ENCODE data around the gene LARP4.
A peak's percentile ranks its signal among the peaks of the same experiment; 100 is the strongest.
"Not testable (repeated sequence)": the region's sequence is repeated elsewhere in the genome, so short reads cannot be mapped to it uniquely, and the experiment has no call there.

LARP4 gene

GRCh38 chr12:50400638-50401499 lies at the start of gene LARP4:
TSS of gene LARP4 (plus strand) at chr12:50400885. CDS start at chr12:50401011, 126 bp downstream.
- peak; percentile 76 for DNase-seq (ENCODE audit: low read depth)

DNA sequence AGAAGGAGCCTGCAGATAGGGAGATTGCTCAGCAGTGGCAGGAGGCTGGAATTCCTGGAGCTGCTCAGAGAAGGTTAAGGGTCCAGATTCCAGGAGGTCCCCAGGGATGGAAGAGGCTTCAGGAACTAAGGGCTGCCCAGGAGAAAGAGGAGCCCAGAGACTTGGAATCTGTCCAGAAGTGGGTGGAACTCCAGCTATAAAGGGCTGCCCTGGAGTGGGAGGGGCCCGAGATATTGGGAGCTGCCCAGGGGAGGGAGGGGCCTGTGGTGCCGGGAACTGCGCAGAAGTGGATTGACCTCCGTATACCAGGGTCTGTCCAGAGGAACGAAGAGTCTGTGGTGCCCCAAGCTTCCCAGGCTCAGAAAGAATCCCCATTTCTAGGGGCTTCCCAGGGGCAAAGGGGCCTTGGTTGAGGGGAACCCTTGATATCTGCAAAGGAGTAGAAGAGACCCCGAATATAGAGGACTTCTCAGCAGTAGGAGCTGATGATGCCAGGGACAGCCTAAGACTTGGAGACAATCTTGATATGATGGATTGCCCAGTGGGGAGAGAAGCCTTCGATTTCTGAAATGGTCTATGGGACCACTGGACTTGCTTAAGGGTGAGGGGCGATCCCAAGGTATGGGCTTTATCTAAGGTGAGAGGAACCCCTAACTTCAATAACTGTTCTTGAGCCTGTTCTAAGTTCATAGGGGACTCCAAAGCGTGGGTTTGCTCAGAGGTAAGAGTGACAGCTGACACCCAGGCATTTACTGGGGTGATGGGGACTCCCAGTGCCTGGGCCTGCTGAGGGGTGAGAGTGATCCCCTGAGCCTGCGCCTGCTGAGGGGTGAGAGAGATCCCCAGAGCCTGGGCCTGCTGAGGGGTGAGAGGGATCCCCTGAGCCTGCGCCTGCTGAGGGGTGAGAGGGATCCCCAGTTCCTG lies 49.3 kb upstream of the LARP4 start:
- DNase-seq (ENCODE audit: low read depth): no peak

DNA sequence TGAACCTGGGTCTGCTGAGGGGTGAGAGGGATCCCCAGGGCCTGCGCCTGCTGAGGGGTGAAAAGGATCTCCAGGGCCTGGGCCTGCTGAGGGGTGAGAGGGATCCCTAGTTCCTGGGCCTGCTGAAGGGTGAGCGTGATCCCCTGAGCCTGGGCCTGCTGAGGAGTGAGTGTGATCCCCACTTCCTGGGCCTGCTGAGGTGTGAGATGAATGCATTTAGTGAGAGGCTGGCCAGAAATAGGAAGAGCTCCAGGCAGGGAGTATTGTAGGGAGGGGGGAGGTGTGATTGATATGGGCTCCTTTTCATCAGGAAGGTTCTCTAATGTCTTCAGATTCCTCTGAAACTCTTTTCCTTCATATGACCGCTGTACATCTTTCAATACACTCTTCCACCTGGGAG lies 47.3 kb upstream of the LARP4 start:
- no peak for DNase-seq (ENCODE audit: low read depth)

DNA sequence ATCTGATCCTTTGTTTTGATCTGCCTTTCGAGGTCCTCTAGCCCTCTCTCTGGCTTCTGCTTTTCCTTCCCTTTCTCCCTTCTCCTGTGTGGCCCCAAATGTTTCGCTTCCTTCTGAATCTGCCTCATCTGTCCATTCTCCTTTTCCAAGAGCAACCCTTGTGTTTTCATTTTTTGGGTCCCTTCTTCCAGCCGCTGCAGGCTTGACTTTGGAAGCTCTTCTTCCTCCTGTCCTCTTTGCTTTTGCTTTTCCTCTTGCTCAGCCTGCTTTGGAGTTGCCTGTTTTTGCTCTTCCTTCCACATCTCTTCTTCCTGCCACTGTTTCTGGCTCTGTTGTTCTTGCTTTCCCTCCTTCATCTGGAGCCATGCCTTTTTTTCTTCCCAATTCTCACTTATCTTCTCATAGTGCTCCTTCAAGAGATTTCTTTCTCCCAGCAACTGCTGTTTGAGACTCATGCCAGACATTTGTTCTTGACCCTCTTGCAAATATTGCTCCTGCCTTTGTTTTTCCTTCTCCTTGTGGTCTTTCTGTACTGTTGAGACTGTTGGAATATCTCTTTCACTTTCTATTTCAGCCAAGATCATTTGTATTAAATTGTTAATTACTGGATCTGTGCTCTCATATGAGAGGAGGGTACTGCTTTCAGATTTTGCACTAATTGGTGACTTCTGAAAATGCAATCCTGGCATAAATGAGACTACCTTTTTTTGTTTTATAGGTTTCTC lies 46.7 kb upstream of the LARP4 start:
- DNase-seq (ENCODE audit: low read depth): no peak

- no peak for DNase-seq (ENCODE audit: low read depth)
Observed at GRCh38 chr12:50354908-50355307, 45.8 kb upstream of the LARP4 start.

GRCh38 chr12:50355365-50355764 lies 45.3 kb upstream of the LARP4 start:
- DNase-seq (ENCODE audit: low read depth): no peak

DNA sequence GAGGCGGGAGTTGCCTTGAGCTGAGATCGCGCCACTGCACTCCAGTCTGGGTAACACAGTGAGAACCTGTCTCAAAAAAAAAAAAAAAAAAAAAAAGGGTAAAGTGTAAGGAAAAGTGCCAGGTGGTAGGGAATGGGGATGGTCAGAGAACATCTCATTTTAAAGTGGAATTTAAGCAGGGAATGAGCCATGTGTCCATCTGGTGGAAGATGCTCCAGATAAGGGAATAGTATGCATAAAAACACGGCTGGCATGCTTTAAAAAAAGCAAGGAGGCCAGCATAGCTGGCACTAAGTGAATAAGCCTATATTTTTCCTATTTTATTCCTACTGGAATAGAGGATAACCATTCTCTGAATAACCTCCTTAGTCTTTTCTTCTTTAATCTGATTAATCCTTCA lies 38.0 kb upstream of the LARP4 start:
- DNase-seq (ENCODE audit: low read depth): no peak

DNA sequence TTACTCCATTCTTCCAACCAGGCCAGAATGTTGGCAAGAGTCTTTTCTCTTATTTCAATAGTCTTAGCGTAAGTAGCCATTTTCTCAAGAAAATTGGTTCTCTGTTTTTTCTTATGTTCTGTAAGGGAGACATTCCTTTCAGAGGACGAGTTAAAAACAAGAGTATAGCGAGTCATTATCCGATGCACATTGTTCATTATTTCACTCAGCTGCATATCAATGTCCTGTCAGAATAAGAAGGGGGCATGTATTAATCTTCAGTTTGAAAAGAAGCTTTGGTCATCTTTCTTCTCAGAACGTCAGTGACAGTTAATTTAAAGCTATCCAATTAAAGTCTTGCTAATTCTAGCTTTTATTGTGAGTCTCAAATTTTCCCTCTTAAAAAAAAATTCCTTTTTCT lies 37.5 kb upstream of the LARP4 start:
- DNase-seq (ENCODE audit: low read depth): no peak

DNA sequence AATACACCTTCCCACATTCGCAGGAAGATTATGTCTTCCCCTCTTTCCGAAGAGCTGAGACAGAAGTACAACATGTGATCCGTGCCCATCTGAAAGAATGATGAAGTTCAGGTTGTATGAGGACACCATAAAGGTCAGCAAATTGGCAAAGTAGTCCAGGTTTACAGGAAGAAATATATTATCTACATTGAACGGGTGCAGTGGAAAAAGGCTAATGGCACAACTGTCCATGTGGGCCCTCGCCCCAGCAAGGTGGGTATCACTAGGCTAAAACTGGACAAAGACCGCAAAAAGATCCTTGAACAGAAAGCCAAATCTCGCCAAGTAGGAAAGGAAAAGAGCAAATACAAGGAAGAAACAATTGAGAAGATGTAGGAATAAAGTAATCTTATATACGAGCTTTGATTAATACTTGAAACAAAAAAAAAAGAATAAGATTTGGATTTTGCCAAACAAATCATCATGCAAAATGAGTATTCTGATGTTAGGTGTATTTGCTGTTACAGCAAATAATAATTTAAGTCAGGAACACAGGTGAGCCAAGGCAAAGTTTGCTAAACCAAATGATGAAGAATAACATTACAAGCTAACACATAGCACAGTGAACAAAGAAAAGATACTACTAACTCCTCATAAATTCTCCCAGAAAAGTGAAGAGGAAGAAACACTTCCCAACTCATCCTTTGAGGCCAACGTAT lies 34.8 kb upstream of the LARP4 start:
- DNase-seq (ENCODE audit: low read depth): no peak

DNA sequence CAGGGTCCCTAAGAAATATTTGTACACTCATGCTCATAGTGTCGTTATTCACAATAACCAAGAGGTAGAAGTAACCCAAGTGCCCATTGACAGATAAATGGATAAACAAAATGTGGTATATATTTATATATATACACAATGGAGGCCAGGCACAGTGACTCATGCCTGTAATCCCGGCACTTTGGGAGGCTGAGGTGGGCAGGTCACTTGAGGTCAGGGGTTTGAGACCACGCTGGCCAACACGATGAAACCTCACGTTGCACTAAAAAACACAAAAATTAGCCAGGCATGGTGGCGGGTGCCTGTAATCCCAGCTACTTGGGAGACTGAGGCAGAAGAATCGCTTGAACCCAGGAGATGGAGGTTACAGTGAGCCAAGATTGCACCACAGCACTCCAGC lies 30.0 kb upstream of the LARP4 start:
- DNase-seq (ENCODE audit: low read depth): not testable (repeated sequence)

- DNase-seq (ENCODE audit: low read depth): no peak
Observed at GRCh38 chr12:50375802-50376201, 24.9 kb upstream of the LARP4 start.

DNA sequence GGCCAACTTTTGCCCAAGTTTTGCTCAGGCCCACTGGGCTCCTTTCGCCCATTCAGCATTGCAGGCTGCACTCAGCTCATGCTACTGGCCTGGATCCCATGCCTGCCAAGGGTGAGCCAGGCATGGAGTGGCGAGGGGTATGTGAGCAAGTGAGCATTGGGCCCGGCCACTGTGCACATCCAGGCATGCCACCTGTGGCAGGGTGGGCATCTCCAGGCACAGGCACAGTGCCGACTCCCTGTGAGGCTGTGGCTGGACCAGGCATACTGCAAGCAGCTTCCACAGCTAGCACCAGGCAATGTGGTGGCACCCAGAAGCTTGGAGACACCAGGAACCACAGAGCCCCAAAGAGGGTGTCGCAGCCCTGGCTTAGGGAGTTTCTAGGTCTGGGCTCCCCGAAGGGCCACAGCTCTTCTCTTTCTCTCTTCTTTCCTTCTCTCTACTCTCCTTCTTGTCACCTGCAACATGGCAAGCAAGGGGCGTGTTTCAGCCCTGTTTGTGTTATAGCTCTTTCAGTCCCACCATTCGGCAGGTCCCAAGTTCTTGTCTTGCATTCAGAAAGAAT lies 19.8 kb upstream of the LARP4 start:
- DNase-seq (ENCODE audit: low read depth): no peak

DNA sequence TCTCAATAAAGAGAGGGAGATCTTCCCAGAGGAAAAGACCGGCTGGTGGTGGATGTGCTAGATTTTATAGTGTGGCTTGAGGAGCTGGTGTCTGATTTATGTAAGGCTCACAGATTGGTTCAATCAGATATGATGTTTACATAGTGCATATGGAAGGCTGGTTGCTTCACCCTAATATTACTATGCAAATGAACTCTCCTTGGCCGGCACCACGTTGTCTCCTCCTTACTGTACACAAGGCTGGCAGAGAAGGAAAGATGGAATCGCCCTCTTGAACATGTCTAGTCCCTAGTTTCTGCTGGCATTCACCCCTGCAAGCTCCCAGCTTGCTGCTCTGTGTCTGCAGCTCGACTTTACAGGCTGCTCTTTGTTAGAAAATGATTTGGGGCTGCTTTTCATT lies 13.2 kb upstream of the LARP4 start:
- no peak for DNase-seq (ENCODE audit: low read depth)

- DNase-seq (ENCODE audit: low read depth): no peak
Observed at GRCh38 chr12:50387972-50388478, 12.7 kb upstream of the LARP4 start.

DNA sequence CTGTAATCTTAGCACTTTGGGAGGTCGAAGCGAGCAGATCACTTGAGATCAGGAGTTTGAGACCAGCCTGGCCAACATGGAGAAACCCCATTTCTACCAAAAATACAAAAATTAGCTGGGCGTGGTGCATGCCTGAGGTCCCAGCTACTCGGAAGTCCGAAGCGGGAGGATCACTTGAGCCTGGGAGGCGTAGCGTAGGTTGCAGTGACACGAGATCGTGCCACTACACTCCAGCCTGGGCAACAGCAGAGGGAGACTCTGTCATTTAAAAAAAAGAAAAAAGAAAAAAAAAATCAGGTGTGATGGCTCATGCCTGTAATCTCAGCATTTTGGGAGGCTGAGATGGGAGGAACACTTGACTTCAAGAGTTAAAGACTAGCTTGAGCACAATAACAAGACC lies 11.9 kb upstream of the LARP4 start:
- not testable (repeated sequence) for DNase-seq (ENCODE audit: low read depth)

GRCh38 chr12:50390316-50390741 lies 10.4 kb upstream of the LARP4 start:
- DNase-seq (ENCODE audit: low read depth): no peak

DNA sequence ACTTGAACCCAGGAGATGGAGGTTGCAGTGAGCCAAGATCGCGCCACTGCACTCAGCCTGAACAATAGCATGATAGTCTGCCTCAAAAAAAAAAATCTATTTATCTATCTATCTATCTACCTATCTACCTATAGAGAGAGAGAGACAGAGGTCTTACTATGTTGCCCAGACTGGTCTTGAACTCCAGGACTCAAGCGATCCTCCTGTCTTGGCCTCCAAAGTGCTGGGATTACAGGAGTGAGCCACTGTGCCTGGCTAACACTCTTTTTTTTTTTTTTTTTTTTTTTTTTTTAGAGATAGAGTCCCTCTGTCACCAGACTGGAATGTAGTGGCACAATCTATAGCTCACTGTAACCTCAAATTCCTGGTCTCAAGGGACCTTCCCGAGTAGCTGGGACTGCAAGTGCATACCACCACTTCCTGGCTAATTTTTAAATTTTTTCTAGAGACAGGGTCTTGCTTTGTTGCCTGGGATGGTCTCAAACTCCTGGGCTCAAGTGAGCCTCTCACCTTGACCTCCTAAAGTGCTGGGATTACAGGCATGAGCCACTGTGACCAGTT lies 6.1 kb upstream of the LARP4 start:
- no peak for DNase-seq (ENCODE audit: low read depth)

GRCh38 chr12:50397117-50397650 lies 3.5 kb upstream of the LARP4 start:
- DNase-seq (ENCODE audit: low read depth): no peak

DNA sequence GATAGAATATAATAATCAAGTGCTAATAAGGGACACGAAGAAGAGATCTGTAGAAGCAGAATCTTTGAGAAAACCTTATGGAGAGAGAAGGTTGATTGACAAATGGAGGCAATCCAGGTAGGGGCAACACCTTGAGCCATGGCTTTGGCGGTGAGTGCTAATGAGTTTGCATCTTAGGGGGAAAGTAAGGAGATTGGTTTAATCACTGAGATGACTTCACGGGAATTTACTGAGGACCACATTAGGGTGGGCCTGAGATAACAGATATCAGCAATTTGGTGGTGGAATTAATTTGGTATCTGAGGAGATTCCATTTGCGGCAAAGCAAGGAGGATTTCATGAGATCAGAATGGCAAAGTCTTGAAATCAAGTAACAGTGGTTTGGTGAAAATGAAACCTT lies 1.8 kb upstream of the LARP4 start:
- DNase-seq (ENCODE audit: low read depth): no peak

GRCh38 chr12:50400104-50400637 lies 514 bp upstream of the LARP4 start:
- no peak for DNase-seq (ENCODE audit: low read depth)

Data from activated T-cell treated with anti-CD3 and anti-CD28 coated beads for 1 hour (primary cell).